Measurements from ENCODE around the gene LFNG. TPM values are rescaled to one million over a fixed set of nuclear protein-coding genes. Genes with fewer than 3 reads are reported as not detected.
A peak's percentile ranks its signal among the peaks of the same experiment; 100 is the strongest.

LFNG gene
- total and polyA plus RNA-seq, 2 of the 13 experiments (the other 11 are each of a cell fraction or from before 2014, with no cell fraction given): 0.44 to 1.5 TPM

- TF ChIP-seq IKZF5 (CRISPR knock-in tag; IDR thresholded peaks at IDR 0.05): no peak
- no peak for TF ChIP-seq ZNF224 (CRISPR knock-in tag; IDR thresholded peaks at IDR 0.05)
Measured at GRCh38 chr7:2512713-2513112, 6.9 kb upstream of the LFNG start (continued).

GRCh38 chr7:2513702-2514101 is 5.9 kb upstream of the LFNG start:
- intact Hi-C loops (cut with micrococcal nuclease; ENCODE audit: unreplicated experiment) (no loop called here), in situ Hi-C loops (cut with HindIII; ENCODE audit: extremely low pct_ligation_motif_present, low pct_unique_long_range_greater_than_20kb) (no loop called here)
- no peaks in the 10 kb centered on the region for H4K20me1 ChIP-seq (ENCODE audit: insufficient read depth, low read length)
- no TSS peak for BruUV-seq (replicated peaks)
- no peak for DNase-seq (ENCODE audit: low spot score)
- CTCF ChIA-PET (ENCODE audit: low intra/inter-chr PET ratio, low total read pairs): no interaction called here
- POLR2A ChIA-PET: no interaction called here
- WGBS (ENCODE audit: low lambda C conversion rate): 52% methylated on average over 5 of the region's 7 CpGs
- FAIRE-seq: no peak
- no peak overlapping the region for H3K9ac ChIP-seq (ENCODE audit: insufficient read depth, low read depth, low read length)
- no peaks in the 10 kb centered on the region for H3K9me3 ChIP-seq (ENCODE audit: low read length)
- H3K36me3 ChIP-seq (replicated peaks in 1 of 2; ENCODE audit: control insufficient read depth in 1 of 2, insufficient read depth in 2 of 2, low read length in 2 of 2): no peaks in the 10 kb centered on the region
- TF ChIP-seq ZNF646 (CRISPR knock-in tag; IDR thresholded peaks at IDR 0.05): 0 out of 2 replicates have a peak, but pooled peaks have one; percentile 16
- TF ChIP-seq ZGPAT (CRISPR knock-in tag; IDR thresholded peaks at IDR 0.05): no peak
- no peak for ATAC-seq
- no peak overlapping the region for H3K4me3 ChIP-seq (replicated peaks in 1 of 3; ENCODE audit: insufficient read depth in 1 of 3, low read depth in 2 of 3, low read length in 3 of 3)
- H3K27ac ChIP-seq (ENCODE audit: extremely low read length, insufficient read depth, low read length): no peak overlapping the region
- peaks cover 6 to 84% of the 10 kb centered on the region in 2 experiments; a peak in 4 of 5 replicates for H3K27me3 ChIP-seq (ENCODE audit: control insufficient read depth in 1 of 2, insufficient read depth in 2 of 2, low read length in 2 of 2)
- H3K4me2 ChIP-seq (ENCODE audit: low read depth, low read length): no peak overlapping the region
- no peaks in the 10 kb centered on the region for H3K79me2 ChIP-seq (ENCODE audit: insufficient read depth, low read length)
- no peak overlapping the region for H2AFZ ChIP-seq (ENCODE audit: low read length)
- peaks cover 75% of the 10 kb centered on the region for H3K4me1 ChIP-seq (ENCODE audit: insufficient read depth, low read length)

Measured in HepG2 (cell line).